Ectodermal cell (in vitro differentiated cells): Measurements from ENCODE around the gene OPRM1.

Source experiments
- H3K27ac ChIP-seq: 2 replicates; pipeline ENCODE4 v1.7.0; 2013; ENCODE audit warnings: mild to moderate bottlenecking, low read depth, low read length; ENCODE audit not compliant: insufficient read depth, poor library complexity, severe bottlenecking
- H3K27me3 ChIP-seq: 2 replicates; pipeline ENCODE4 v1.7.0; 2013; ENCODE audit warnings: mild to moderate bottlenecking, low read length; ENCODE audit not compliant: insufficient read depth, control insufficient read depth, poor library complexity, severe bottlenecking
- H3K36me3 ChIP-seq: one replicate; pipeline ENCODE4 v1.7.0; 2013; ENCODE audit warnings: low read length; ENCODE audit not compliant: control insufficient read depth, insufficient read depth
- H3K4me1 ChIP-seq: one replicate; pipeline ENCODE4 v1.7.0; 2013; ENCODE audit warnings: low read length; ENCODE audit not compliant: control insufficient read depth, insufficient read depth
- H3K4me3 ChIP-seq: 2 replicates; pipeline ENCODE4 v1.7.0; 2013; ENCODE audit warnings: low read depth, low read length, control low read depth; ENCODE audit not compliant: insufficient read depth
- H3K9me3 ChIP-seq: 2 replicates; pipeline ENCODE4 v1.7.0; 2013; ENCODE audit warnings: mild to moderate bottlenecking, low read length, moderate library complexity; ENCODE audit not compliant: control insufficient read depth
- WGBS, 2 experiments: methylation state at CpG; one replicate each; pipeline ENCODE4 v1.1.7; 2013; ENCODE audit warnings: missing lambda C conversion rate in 2 of 2; 5-methylcytosine and 5-hydroxymethylcytosine counted together

The OPRM1 gene

DNA sequence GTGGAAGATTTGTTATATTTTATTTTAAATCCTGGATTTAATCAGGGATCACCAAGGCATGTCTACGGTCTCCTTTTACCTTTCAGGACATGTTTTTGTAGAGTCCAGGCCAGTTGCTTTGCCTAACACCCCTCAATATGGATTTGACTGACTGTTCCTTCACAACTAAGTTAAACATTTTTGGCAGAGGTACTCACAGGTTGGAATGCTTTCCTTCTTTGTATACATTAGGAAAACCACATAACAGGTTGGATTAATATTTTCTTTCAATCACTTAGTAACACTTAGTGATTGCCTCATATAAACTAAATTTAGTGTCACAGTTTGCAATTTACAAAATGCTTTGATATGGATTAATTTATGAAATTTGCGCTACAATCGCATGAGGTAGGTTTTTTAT is 253.0 kb downstream of the OPRM1 start:
- Histone ChIP-seq H3K4me3 (no peak overlapping the region), H3K4me1 (no peaks in the 10 kb centered on the region), H3K27ac (no peak overlapping the region), H3K36me3 (no peaks in the 10 kb centered on the region), H3K27me3 (no peaks in the 10 kb centered on the region), H3K9me3 (no peaks in the 10 kb centered on the region)
- WGBS, 2 experiments: 36 to 77% methylated on average over 1 to 2 of the region's 3 CpGs

DNA sequence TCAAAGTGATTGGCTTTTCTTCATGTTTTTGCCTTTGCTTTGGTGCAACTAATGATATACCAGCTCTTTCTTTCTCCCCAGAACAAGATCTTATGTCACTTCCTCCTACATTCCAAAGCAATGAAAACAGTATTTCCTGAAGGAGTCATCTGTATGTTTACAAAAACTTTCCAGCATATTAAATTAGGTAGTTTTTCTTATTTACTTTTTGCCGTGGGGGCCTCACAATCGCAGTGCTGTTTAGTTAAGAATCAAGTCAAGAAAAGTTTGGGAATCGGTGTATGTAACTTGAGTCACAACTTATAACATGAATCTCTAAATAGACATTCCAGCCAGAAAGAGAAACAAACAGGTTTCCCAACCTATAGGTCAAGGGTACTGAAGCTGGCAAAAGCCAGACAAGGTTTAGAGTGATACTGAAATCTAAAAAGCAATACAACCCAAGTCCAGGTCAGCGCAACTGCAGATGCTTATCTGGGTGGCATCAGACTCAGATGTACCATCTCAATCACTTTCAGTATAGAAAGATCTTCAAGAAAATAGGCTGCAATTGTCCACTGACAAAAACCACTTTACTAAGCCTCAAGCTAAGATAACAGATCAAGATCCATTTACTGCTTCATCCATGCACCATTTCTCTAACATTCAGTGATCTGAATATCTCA is 253.9 kb downstream of the OPRM1 start:
- H3K9me3 ChIP-seq: no peaks in the 10 kb centered on the region
- H3K4me1 ChIP-seq: no peaks in the 10 kb centered on the region
- no peak overlapping the region for H3K27ac ChIP-seq
- no peaks in the 10 kb centered on the region for H3K27me3 ChIP-seq
- H3K4me3 ChIP-seq: no peak overlapping the region
- H3K36me3 ChIP-seq: no peaks in the 10 kb centered on the region
- WGBS, 2 experiments: 90 to 100% methylated on average over 4 of the region's 4 CpGs

DNA sequence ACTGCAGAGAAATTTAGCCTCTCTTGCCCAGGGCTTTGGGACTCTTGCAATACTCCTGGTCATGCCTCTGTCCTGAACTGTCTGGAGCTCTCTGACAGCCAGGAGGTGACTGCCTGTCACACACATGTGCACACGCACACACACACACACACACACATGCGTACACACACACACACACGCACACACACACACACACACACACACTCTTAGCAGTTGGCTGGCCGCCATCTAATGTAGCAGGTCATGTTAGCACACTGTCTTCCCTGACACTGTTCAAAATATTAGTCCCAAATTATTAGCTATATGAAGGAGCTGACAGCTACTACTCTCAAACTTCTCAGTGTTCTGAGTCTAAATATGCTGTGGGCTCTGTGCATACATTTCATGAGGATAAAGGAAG is 256.7 kb downstream of the OPRM1 start:
- Histone ChIP-seq H3K4me1 (no peaks in the 10 kb centered on the region), H3K9me3 (no peaks in the 10 kb centered on the region), H3K27me3 (no peaks in the 10 kb centered on the region), H3K36me3 (no peaks in the 10 kb centered on the region), H3K4me3 (no peak overlapping the region), H3K27ac (no peak overlapping the region)
- 72 to 73% methylated on average over 4 of the region's 4 CpGs for WGBS, 2 experiments
